Measurements from ENCODE around the gene CLEC2A. TPM values are rescaled to one million over a fixed set of nuclear protein-coding genes. Genes with fewer than 3 reads are reported as not detected.

CLEC2A gene
- total and polyA plus RNA-seq, 9 of the 15 experiments (the other 6 are each of a cell fraction or from before 2014, with no cell fraction given): not detected

GRCh38 chr12:9895215-9895971 lies 36.8 kb downstream of the CLEC2A start:
- CTCF ChIA-PET (ENCODE audit: low intra/inter-chr PET ratio): no interaction called here
- H2AFZ ChIP-seq (ENCODE audit: low read depth, low read length): no peak overlapping the region
- POLR2A ChIA-PET: interaction anchor here (1.4 kb wide), 1 partner anchor 12 kb away, joined by 3 read pairs; no protein-coding TSS in a partner anchor
- TF ChIP-seq POLR2H (tag; IDR thresholded peaks at IDR 0.05; ENCODE audit: low read depth) (no peak), ELF4 (CRISPR knock-in tag; IDR thresholded peaks at IDR 0.05) (0 out of 2 replicates have a peak, but pooled peaks have one; percentile 33), BACH1 (tag; IDR thresholded peaks at IDR 0.05) (no peak), NCOR1 (IDR thresholded peaks at IDR 0.05) (peak; percentile 86), SOX6 (IDR thresholded peaks at IDR 0.05) (peak; percentile 81), HNRNPLL (IDR thresholded peaks at IDR 0.05; ENCODE audit: low read depth, low read length, poor library complexity, severe bottlenecking) (peak; percentile 61), ZNF143 (CRISPR knock-in tag; IDR thresholded peaks at IDR 0.05) (no peak), CC2D1A (IDR thresholded peaks at IDR 0.05) (0 out of 2 replicates have a peak, but pooled peaks have one; percentile 48), CTBP1 (IDR thresholded peaks at IDR 0.05; ENCODE audit: borderline replicate concordance) (peak; percentile 49; the same call in 1 of the 2 replicates), MECOM (CRISPR knock-in tag; IDR thresholded peaks at IDR 0.05) (0 out of 2 replicates have a peak, but pooled peaks have one; percentile 29), CCNT2 (IDR thresholded peaks at IDR 0.05; ENCODE audit: borderline replicate concordance, extremely low read depth, insufficient read length, low read depth, low read length) (peak; percentile 41), CBFA2T2 (conservative IDR thresholded peaks at IDR 0.05) (peak; percentile 90), NONO (IDR thresholded peaks at IDR 0.05; ENCODE audit: low read depth in 2 of 2, low read length in 1 of 2) (no peak), POLR3A (IDR thresholded peaks at IDR 0.05; ENCODE audit: borderline replicate concordance, extremely low read depth, insufficient read depth, insufficient read length) (no peak), ZEB2 (IDR thresholded peaks at IDR 0.05) (peak; percentile 53; the same call in 1 of the 2 replicates), STAT5A (IDR thresholded peaks at IDR 0.05; ENCODE audit: borderline replicate concordance, low read length) (peak; percentile 73), NBN (IDR thresholded peaks at IDR 0.05; ENCODE audit: low read depth) (no peak), THAP12 (CRISPR knock-in tag; IDR thresholded peaks at IDR 0.05) (no peak), SP1 (CRISPR knock-in tag; IDR thresholded peaks at IDR 0.05) (no peak), TFAP4 (CRISPR knock-in tag; IDR thresholded peaks at IDR 0.05; ENCODE audit: borderline replicate concordance) (no peak), ZSCAN29 (IDR thresholded peaks at IDR 0.05) (no peak)

More at GRCh38 chr12:9895215-9895971, 36.8 kb downstream of the CLEC2A start:
- BruUV-seq (replicated peaks): no TSS peak
- DNase-seq (ENCODE audit: extremely low read depth in 1 of 4, low spot score in 3 of 4) (peak in 2 of 4 experiments; percentile 52 to 68), FAIRE-seq (peak; percentile 78), ATAC-seq (peak; percentile 89)
- Histone ChIP-seq H3K79me2 (ENCODE audit: control insufficient read depth, insufficient read depth, low read length) (no peaks in the 10 kb centered on the region), H3K9me3 (replicated peaks; ENCODE audit: control insufficient read depth, insufficient read depth, low read depth, low read length) (no peaks in the 10 kb centered on the region), H3K4me2 (ENCODE audit: insufficient read depth, low read length) (peak overlapping the region; percentile 17; the same call in 1 of the 2 replicates), H3K4me3 (no peak overlapping the region), H3K27ac (ENCODE audit: extremely low read depth, low read depth, low read length) (no peak overlapping the region), H3K4me1 (replicated peaks in 1 of 2; ENCODE audit: control insufficient read depth in 2 of 2, insufficient read depth in 2 of 2, low read length in 2 of 2) (peaks cover 0 to 6% of the 10 kb centered on the region in 2 experiments; a peak in 2 of 5 replicates), H3K9me1 (ENCODE audit: control insufficient read depth, insufficient read depth, low read length) (no peaks in the 10 kb centered on the region), H3K27me3 (ENCODE audit: control insufficient read depth in 2 of 2, insufficient read depth in 2 of 2, low read length in 2 of 2) (no peaks in the 10 kb centered on the region), H3K36me3 (ENCODE audit: control insufficient read depth, insufficient read depth, low read length) (no peaks in the 10 kb centered on the region), H4K20me1 (replicated peaks; ENCODE audit: control insufficient read depth, insufficient read depth, low read length) (no peaks in the 10 kb centered on the region), H3K9ac (ENCODE audit: insufficient read depth in 1 of 2, low read depth in 2 of 2, low read length in 2 of 2) (no peak overlapping the region)
- intact Hi-C loops (cut with micrococcal nuclease) (no loop called here), in situ Hi-C loops (cut with MboI) (no loop called here)
- 0% methylated on average over 6 of the region's 6 CpGs for WGBS (ENCODE audit: insufficient coverage, low coverage, missing lambda C conversion rate)
